Measurements from ENCODE around the gene TCF7L1.
"Not testable (repeated sequence)": the region's sequence is repeated elsewhere in the genome, so short reads cannot be mapped to it uniquely, and the experiment has no call there.

TCF7L1 gene

GRCh38 chr2:85132834-85133637, at the start of gene TCF7L1:
Gene TCF7L1, plus strand, starts transcription at chr2:85133392. Its CDS starts 293 bp downstream, at chr2:85133685.
- DNase-seq (ENCODE audit: low read depth in 2 of 2), result peak in 1 of 2 donors; percentile 27

- no peak for DNase-seq (ENCODE audit: low read depth in 2 of 2)
Observed at GRCh38 chr2:85085563-85085962, 47.6 kb upstream of the TCF7L1 start.

GRCh38 chr2:85087541-85087940, 45.7 kb upstream of the TCF7L1 start:
- no peak for DNase-seq (ENCODE audit: low read depth in 2 of 2)

- no peak for DNase-seq (ENCODE audit: low read depth in 2 of 2)
Observed at GRCh38 chr2:85088921-85089320, 44.3 kb upstream of the TCF7L1 start.

- no peak for DNase-seq (ENCODE audit: low read depth in 2 of 2)
Observed at GRCh38 chr2:85089585-85089984, 43.6 kb upstream of the TCF7L1 start.

- DNase-seq (ENCODE audit: low read depth in 2 of 2), result no peak
Observed at GRCh38 chr2:85091838-85092237, 41.4 kb upstream of the TCF7L1 start.

GRCh38 chr2:85095094-85095493, 38.1 kb upstream of the TCF7L1 start:
- DNase-seq (ENCODE audit: low read depth in 2 of 2), result no peak

- no peak for DNase-seq (ENCODE audit: low read depth in 2 of 2)
Observed at GRCh38 chr2:85096616-85097015, 36.6 kb upstream of the TCF7L1 start.

- DNase-seq (ENCODE audit: low read depth in 2 of 2), result no peak
Observed at GRCh38 chr2:85104228-85104627, 29.0 kb upstream of the TCF7L1 start.

GRCh38 chr2:85106489-85107180, 26.6 kb upstream of the TCF7L1 start:
- DNase-seq (ENCODE audit: low read depth in 2 of 2), result no peak

- no peak for DNase-seq (ENCODE audit: low read depth in 2 of 2)
Observed at GRCh38 chr2:85110991-85111560, 22.1 kb upstream of the TCF7L1 start.

GRCh38 chr2:85111819-85112281, 21.3 kb upstream of the TCF7L1 start:
- no peak for DNase-seq (ENCODE audit: low read depth in 2 of 2)

GRCh38 chr2:85112906-85113625, 20.1 kb upstream of the TCF7L1 start:
- DNase-seq (ENCODE audit: low read depth in 2 of 2), result no peak

- DNase-seq (ENCODE audit: low read depth in 2 of 2), result no peak
Observed at GRCh38 chr2:85114586-85115330, 18.4 kb upstream of the TCF7L1 start.

- DNase-seq (ENCODE audit: low read depth in 2 of 2), result no peak
Observed at GRCh38 chr2:85116207-85116606, 17.0 kb upstream of the TCF7L1 start.

- DNase-seq (ENCODE audit: low read depth in 2 of 2), result no peak
Observed at GRCh38 chr2:85119900-85120299, 13.3 kb upstream of the TCF7L1 start.

- DNase-seq (ENCODE audit: low read depth in 2 of 2), result no peak
Observed at GRCh38 chr2:85120363-85120762, 12.8 kb upstream of the TCF7L1 start.

- DNase-seq (ENCODE audit: low read depth in 2 of 2), result not testable (repeated sequence)
Observed at GRCh38 chr2:85126462-85126861, 6.7 kb upstream of the TCF7L1 start.

- DNase-seq (ENCODE audit: low read depth in 2 of 2), result no peak
Observed at GRCh38 chr2:85129861-85130260, 3.3 kb upstream of the TCF7L1 start.

GRCh38 chr2:85130407-85130806, 2.8 kb upstream of the TCF7L1 start:
- no peak for DNase-seq (ENCODE audit: low read depth in 2 of 2)

- DNase-seq (ENCODE audit: low read depth in 2 of 2), result no peak
Observed at GRCh38 chr2:85131116-85131515, 2.1 kb upstream of the TCF7L1 start.

Data from stimulated activated CD4-positive, alpha-beta T cell treated with anti-CD3 and anti-CD28 coated beads, Interleukin-15, amount 100 ng/mL, for 48 hours (primary cell).